ENCODE results near the gene LMNTD1. TPM values are rescaled to one million over a fixed set of nuclear protein-coding genes. Genes with fewer than 3 reads are reported as not detected.

The LMNTD1 gene
- total and polyA plus RNA-seq, 2 of the 4 experiments (the other 2 are of a cell fraction) = 1.5 to 4.3 TPM

DNA sequence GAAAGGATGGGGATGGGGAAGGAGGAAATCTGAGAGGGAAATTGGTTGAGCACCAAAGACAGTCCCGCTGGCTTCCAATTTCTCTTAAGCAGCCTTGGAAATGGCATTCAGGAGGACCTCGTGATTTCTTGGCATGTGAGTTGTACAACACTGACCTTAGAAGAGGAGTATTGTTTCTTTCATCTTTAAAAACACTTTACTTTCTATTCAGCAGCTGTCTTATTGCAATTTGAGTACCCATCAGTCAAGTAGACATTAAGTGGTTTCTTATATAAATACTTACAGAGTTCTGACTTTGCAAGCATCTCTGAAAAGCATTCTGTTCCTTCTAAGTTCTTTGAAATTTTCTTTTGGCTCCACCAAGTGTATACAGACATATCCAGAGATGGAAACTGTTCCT lies 83.2 kb downstream of the LMNTD1 start:
- Histone ChIP-seq H3K4me1 (ENCODE audit: control insufficient read depth, insufficient read depth, low read length) (peaks cover 4% of the 10 kb centered on the region), H4K91ac (ENCODE audit: insufficient read depth, low read depth, low read length) (no peak overlapping the region), H4K5ac (ENCODE audit: low read depth, low read length) (no peak overlapping the region), H2AFZ (replicated peaks; ENCODE audit: low read length, poor library complexity) (no peak overlapping the region), H2BK20ac (ENCODE audit: low read depth, low read length) (no peak overlapping the region), H2AK5ac (ENCODE audit: low read depth, low read length) (peak overlapping the region; percentile 20; the same call in 1 of the 2 replicates), H3K36me3 (ENCODE audit: control insufficient read depth, insufficient read depth, low read length) (no peaks in the 10 kb centered on the region), H2BK120ac (ENCODE audit: low read depth, low read length) (no peak overlapping the region), H3K4me3 (ENCODE audit: insufficient read depth, low read depth, low read length) (no peak overlapping the region), H2BK15ac (ENCODE audit: low read depth, low read length) (no peak overlapping the region), H4K20me1 (ENCODE audit: insufficient read depth, low read length) (no peaks in the 10 kb centered on the region), H3K27me3 (ENCODE audit: control insufficient read depth, insufficient read depth, low read length) (no peaks in the 10 kb centered on the region), H3K27ac (ENCODE audit: insufficient read depth, low read length) (peak overlapping the region; percentile 50; the same call in 1 of the 2 replicates), H2AK9ac (replicated peaks; ENCODE audit: low read depth, low read length, poor library complexity) (no peak overlapping the region), H3K56ac (ENCODE audit: extremely low read depth, insufficient read depth, low read length) (no peak overlapping the region), H3K18ac (ENCODE audit: low read depth, low read length) (no peak overlapping the region), H3K4me2 (ENCODE audit: low read depth, low read length) (0 out of 2 replicates have a peak overlapping the region, but pooled peaks have one; percentile 2), H3K4ac (ENCODE audit: low read depth, low read length) (no peak overlapping the region), H3K23ac (ENCODE audit: low read depth, low read length) (no peak overlapping the region), H3K9ac (ENCODE audit: low read depth, low read length) (no peak overlapping the region), H4K8ac (ENCODE audit: low read depth in 2 of 2, low read length in 2 of 2) (no peak overlapping the region), H3K79me1 (ENCODE audit: low read depth in 1 of 2, low read length in 2 of 2) (no peaks in the 10 kb centered on the region), H3K14ac (replicated peaks; ENCODE audit: low read depth, low read length) (0 out of 2 replicates have a peak overlapping the region, but pooled peaks have one; percentile 46), H3K9me3 (ENCODE audit: control insufficient read depth, insufficient read depth, low read length) (no peaks in the 10 kb centered on the region), H3K9me1 (ENCODE audit: insufficient read depth, low read length) (no peaks in the 10 kb centered on the region), H2BK5ac (ENCODE audit: low read depth, low read length, poor library complexity, severe bottlenecking) (peak overlapping the region; percentile 14)
- ChIA-PET CTCF (no interaction called here), POLR2A (ENCODE audit: unreplicated experiment) (interaction anchor here (0.6 kb wide), 1 partner anchor 150 kb away, joined by 3 read pairs; no protein-coding TSS in a partner anchor)
- no CpG with 5 or more reads among the region's 2 CpGs for WGBS, 2 experiments (ENCODE audit: extremely low coverage in 2 of 2, insufficient read length in 1 of 2)
- in situ Hi-C loops (cut with MboI; ENCODE audit: low sequenced_read_pairs) = no loop called here
- no peak for TF ChIP-seq RFX5 (IDR thresholded peaks at IDR 0.05; ENCODE audit: low read depth, low read length)
- TF ChIP-seq RCOR1 (IDR thresholded peaks at IDR 0.05; ENCODE audit: insufficient replicate concordance, low read length) = no peak
- no peak for TF ChIP-seq BHLHE40 (IDR thresholded peaks at IDR 0.05; ENCODE audit: low read depth, low read length)
- no peak for TF ChIP-seq CHD1 (IDR thresholded peaks at IDR 0.05; ENCODE audit: low read depth, low read length)
- no peak for TF ChIP-seq MAZ (IDR thresholded peaks at IDR 0.05; ENCODE audit: borderline replicate concordance, low read depth, low read length)
- TF ChIP-seq MAFK (IDR thresholded peaks at IDR 0.05; ENCODE audit: low read depth, low read length) = no peak
- TF ChIP-seq, protein P1, sequence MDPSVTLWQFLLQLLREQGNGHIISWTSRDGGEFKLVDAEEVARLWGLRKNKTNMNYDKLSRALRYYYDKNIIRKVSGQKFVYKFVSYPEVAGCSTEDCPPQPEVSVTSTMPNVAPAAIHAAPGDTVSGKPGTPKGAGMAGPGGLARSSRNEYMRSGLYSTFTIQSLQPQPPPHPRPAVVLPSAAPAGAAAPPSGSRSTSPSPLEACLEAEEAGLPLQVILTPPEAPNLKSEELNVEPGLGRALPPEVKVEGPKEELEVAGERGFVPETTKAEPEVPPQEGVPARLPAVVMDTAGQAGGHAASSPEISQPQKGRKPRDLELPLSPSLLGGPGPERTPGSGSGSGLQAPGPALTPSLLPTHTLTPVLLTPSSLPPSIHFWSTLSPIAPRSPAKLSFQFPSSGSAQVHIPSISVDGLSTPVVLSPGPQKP (IDR thresholded peaks at IDR 0.05; ENCODE audit: borderline replicate concordance, low read depth, low read length) = no peak
- no peak for TF ChIP-seq POLR2A (IDR thresholded peaks at IDR 0.05; ENCODE audit: low read depth, low read length)
- no peak for TF ChIP-seq RAD21 (IDR thresholded peaks at IDR 0.05; ENCODE audit: low read length)
- no peak for TF ChIP-seq SMC3 (IDR thresholded peaks at IDR 0.05; ENCODE audit: low read depth, low read length)
- no peak for ATAC-seq (ENCODE audit: low read depth)
- peak; percentile 34 for DNase-seq
- dilution Hi-C loops (cut with HindIII; ENCODE audit: low sequenced_read_pairs, unreplicated experiment) = no loop called here
- no TSS peak for BruUV-seq (replicated peaks)
- intact Hi-C loops (cut with micrococcal nuclease) = no loop called here

All from IMR-90 (cell line).